GM06990 (cell line): ENCODE results near the gene PEX14.

Experiments
- DNase-seq: peaks from one replicate; pipeline ENCODE4 v3.0.0-alpha.2; 2011; ENCODE audit not compliant: insufficient read length; ENCODE audit errors: extremely low read depth
- H3K27me3 ChIP-seq: replicated peaks from 2 replicates; pipeline ENCODE4 v1.6.0; 2011; ENCODE audit warnings: low read length; ENCODE audit not compliant: control insufficient read depth, insufficient read depth
- H3K36me3 ChIP-seq: 2 replicates; pipeline ENCODE4 v1.5.1; 2011; ENCODE audit warnings: low read length; ENCODE audit not compliant: control insufficient read depth, insufficient read depth
- H3K4me3 ChIP-seq: replicated peaks from 2 replicates; pipeline ENCODE4 v1.5.1; 2011; ENCODE audit warnings: low read depth, mild to moderate bottlenecking, control low read depth, low read length
- CTCF ChIP-seq: IDR thresholded peaks from 2 replicates; pipeline ENCODE4 v1.5.1; 2011; ENCODE audit warnings: low read length, control low read depth, mild to moderate bottlenecking, inconsistent platforms; ENCODE audit not compliant: insufficient read depth, poor library complexity, severe bottlenecking

The PEX14 gene

GRCh38 chr1:10643607-10644306 is 169.0 kb downstream of the PEX14 start:
- Histone ChIP-seq H3K36me3 (peaks cover 2% of the 10 kb centered on the region), H3K4me3 (no peak overlapping the region), H3K27me3 (no peaks in the 10 kb centered on the region)
- DNase-seq, result no peak
- TF ChIP-seq CTCF, result no peak

- Histone ChIP-seq H3K27me3 (no peaks in the 10 kb centered on the region), H3K36me3 (peaks cover 2% of the 10 kb centered on the region), H3K4me3 (no peak overlapping the region)
- no peak for TF ChIP-seq CTCF
- no peak for DNase-seq
Measured at GRCh38 chr1:10644307-10645128, 169.8 kb downstream of the PEX14 start.

- H3K27me3 ChIP-seq, result no peaks in the 10 kb centered on the region
- H3K4me3 ChIP-seq, result no peak overlapping the region
- TF ChIP-seq CTCF, result no peak
- DNase-seq, result no peak
- peaks cover 2% of the 10 kb centered on the region for H3K36me3 ChIP-seq
Measured at GRCh38 chr1:10646347-10646861, 171.7 kb downstream of the PEX14 start.

GRCh38 chr1:10647414-10648170 is 172.8 kb downstream of the PEX14 start:
- Histone ChIP-seq H3K36me3 (peaks cover 2% of the 10 kb centered on the region), H3K27me3 (no peaks in the 10 kb centered on the region), H3K4me3 (no peak overlapping the region)
- DNase-seq, result no peak
- TF ChIP-seq CTCF, result no peak

GRCh38 chr1:10648689-10649516 is 174.2 kb downstream of the PEX14 start:
- no peak overlapping the region for H3K4me3 ChIP-seq
- no peak for TF ChIP-seq CTCF
- no peaks in the 10 kb centered on the region; the same call in 1 of the 2 replicates for H3K36me3 ChIP-seq
- no peaks in the 10 kb centered on the region for H3K27me3 ChIP-seq
- DNase-seq, result no peak
